Calu3 (cell line): ENCODE results near the gene PTPN1. TPM values are rescaled to one million over a fixed set of nuclear protein-coding genes. Genes with fewer than 3 reads are reported as not detected.

Experiments
- BruUV-seq: library from RNA; stranded (reverse); fragments of 400-500 nt; replicated peaks from 2 replicates; lab custom pipeline; 2021; lab: Mats Ljungman, UMichigan
- CTCF ChIA-PET: fragments of 300-600 bp; sonication (Branson Sonifier 250); formaldehyde crosslinking; loops from one replicate; lab custom pipeline; 2022; ENCODE audit warnings: antibody characterized with exemption; lab: Charles Lee
- DNase-seq: peaks from one replicate; pipeline ENCODE4 v3.0.0; 2022
- H3K27ac Mint-ChIP-seq: one replicate; pipeline ENCODE4 v1.8.0; 2022; ENCODE audit warnings: mixed read lengths; ENCODE audit not compliant: unreplicated experiment
- H3K27me3 Mint-ChIP-seq: one replicate; pipeline ENCODE4 v1.8.0; 2022; ENCODE audit warnings: mixed read lengths; ENCODE audit not compliant: unreplicated experiment
- H3K36me3 Mint-ChIP-seq: one replicate; pipeline ENCODE4 v1.8.0; 2022; ENCODE audit warnings: mild to moderate bottlenecking, moderate library complexity, mixed read lengths; ENCODE audit not compliant: insufficient read depth, unreplicated experiment
- H3K4me1 Mint-ChIP-seq: one replicate; pipeline ENCODE4 v1.8.0; 2022; ENCODE audit warnings: mild to moderate bottlenecking, low read depth, mixed read lengths; ENCODE audit not compliant: unreplicated experiment
- H3K4me3 Mint-ChIP-seq: one replicate; pipeline ENCODE4 v1.8.0; 2022; ENCODE audit warnings: mild to moderate bottlenecking, low read depth, moderate library complexity, mixed read lengths; ENCODE audit not compliant: unreplicated experiment
- H3K9me3 Mint-ChIP-seq: one replicate; pipeline ENCODE4 v1.8.0; 2022; ENCODE audit warnings: low read depth, mixed read lengths; ENCODE audit not compliant: unreplicated experiment
- intact Hi-C: fragments of 100-400 bp; cut with micrococcal nuclease; formaldehyde crosslinking; loops from one replicate; pipeline ENCODE4 v1.10.0; 2022; ENCODE audit not compliant: unreplicated experiment
- total RNA-seq: library from RNA; stranded (reverse); gene quantifications from 2 replicates; pipeline ENCODE4 v1.2.3, GENCODE V29; 2022
- TF ChIP-seq, protein P1 (sequence below): fragments of 200-600 bp; IDR thresholded peaks from one replicate; pipeline ENCODE4 v1.8.0; 2022; ENCODE audit warnings: antibody characterized with exemption; ENCODE audit not compliant: unreplicated experiment

PTPN1 gene
- total RNA-seq, 1 experiment from 2014 or later: 58.5 TPM

DNA sequence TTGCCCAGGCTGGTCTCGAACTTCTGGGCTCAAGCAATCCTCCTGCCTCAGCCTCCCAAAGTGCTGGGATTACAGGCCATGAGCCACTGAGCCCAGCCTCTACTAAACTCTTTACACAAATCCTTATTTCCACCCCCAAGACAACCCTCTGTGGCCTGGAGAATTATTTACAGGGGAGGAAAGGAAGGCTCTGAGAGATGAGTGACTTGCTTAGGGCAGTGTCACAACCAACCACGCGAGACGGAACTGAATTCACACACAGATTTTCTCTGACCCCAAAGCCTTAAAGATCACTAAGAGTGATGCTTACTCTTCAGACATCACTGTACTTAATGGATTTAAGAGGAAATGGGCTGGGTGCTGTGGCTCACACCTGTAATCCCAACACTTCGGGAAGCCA, 95.0 kb downstream of the PTPN1 start:
- CTCF ChIA-PET: interaction anchor here (0.7 kb wide), 1 partner anchor 47 kb away, joined by 4 read pairs; no protein-coding TSS in a partner anchor
- no peak for DNase-seq
- no TSS peak for BruUV-seq
- intact Hi-C loops: no loop called here
- H3K36me3 Mint-ChIP-seq: no peaks in the 10 kb centered on the region
- no peak overlapping the region for H3K4me3 Mint-ChIP-seq
- H3K27me3 Mint-ChIP-seq: no peaks in the 10 kb centered on the region
- H3K27ac Mint-ChIP-seq: no peak overlapping the region
- H3K4me1 Mint-ChIP-seq: no peaks in the 10 kb centered on the region
- TF ChIP-seq, protein P1, sequence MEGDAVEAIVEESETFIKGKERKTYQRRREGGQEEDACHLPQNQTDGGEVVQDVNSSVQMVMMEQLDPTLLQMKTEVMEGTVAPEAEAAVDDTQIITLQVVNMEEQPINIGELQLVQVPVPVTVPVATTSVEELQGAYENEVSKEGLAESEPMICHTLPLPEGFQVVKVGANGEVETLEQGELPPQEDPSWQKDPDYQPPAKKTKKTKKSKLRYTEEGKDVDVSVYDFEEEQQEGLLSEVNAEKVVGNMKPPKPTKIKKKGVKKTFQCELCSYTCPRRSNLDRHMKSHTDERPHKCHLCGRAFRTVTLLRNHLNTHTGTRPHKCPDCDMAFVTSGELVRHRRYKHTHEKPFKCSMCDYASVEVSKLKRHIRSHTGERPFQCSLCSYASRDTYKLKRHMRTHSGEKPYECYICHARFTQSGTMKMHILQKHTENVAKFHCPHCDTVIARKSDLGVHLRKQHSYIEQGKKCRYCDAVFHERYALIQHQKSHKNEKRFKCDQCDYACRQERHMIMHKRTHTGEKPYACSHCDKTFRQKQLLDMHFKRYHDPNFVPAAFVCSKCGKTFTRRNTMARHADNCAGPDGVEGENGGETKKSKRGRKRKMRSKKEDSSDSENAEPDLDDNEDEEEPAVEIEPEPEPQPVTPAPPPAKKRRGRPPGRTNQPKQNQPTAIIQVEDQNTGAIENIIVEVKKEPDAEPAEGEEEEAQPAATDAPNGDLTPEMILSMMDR: no peak
- no peaks in the 10 kb centered on the region for H3K9me3 Mint-ChIP-seq

DNA sequence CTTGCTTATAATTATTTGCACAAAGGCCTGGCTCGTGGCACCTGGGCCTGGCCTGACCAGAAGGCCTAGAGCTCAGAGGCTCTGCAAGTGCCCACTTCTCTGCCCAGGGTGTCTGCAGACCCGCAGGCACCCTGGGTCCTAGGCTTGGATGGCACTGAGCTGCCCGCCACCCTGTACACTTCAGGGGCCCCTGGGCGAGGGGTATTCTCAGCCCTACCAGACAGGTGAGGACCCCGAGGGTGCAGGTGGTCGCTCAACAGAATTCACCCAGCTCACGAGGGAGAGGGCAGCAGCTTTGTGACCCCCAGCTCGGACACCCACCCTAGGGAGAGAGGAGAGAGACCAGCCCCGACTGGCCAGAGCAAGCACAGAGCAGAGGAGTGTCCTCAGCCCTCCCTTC, 97.3 kb downstream of the PTPN1 start:
- Mint-ChIP-seq H3K4me1 (no peaks in the 10 kb centered on the region), H3K27ac (no peak overlapping the region)
- CTCF ChIA-PET: interaction anchor here (0.6 kb wide), 1 partner anchor 169 kb away, joined by 3 read pairs; no protein-coding TSS in a partner anchor

GRCh38 chr20:50607850-50608749, 97.9 kb downstream of the PTPN1 start:
- no TSS peak for BruUV-seq
- Mint-ChIP-seq H3K36me3 (peaks cover 5% of the 10 kb centered on the region), H3K27ac (no peak overlapping the region), H3K27me3 (no peaks in the 10 kb centered on the region), H3K4me1 (no peaks in the 10 kb centered on the region), H3K4me3 (no peak overlapping the region), H3K9me3 (no peaks in the 10 kb centered on the region)
- TF ChIP-seq, protein P1: no peak
- CTCF ChIA-PET: interaction anchor here (0.6 kb wide), 1 partner anchor 168 kb away, joined by 3 read pairs; no protein-coding TSS in a partner anchor
- no peak for DNase-seq
- intact Hi-C loops: no loop called here

More for the DNA sequence above, 97.3 kb downstream of the PTPN1 start:
- no TSS peak for BruUV-seq
- H3K4me3 Mint-ChIP-seq: no peak overlapping the region
- intact Hi-C loops: no loop called here
- DNase-seq: no peak
- H3K9me3 Mint-ChIP-seq: no peaks in the 10 kb centered on the region
- H3K27me3 Mint-ChIP-seq: no peaks in the 10 kb centered on the region
- TF ChIP-seq, protein P1: no peak
- peaks cover 5% of the 10 kb centered on the region for H3K36me3 Mint-ChIP-seq

- Mint-ChIP-seq H3K36me3 (peaks cover 5% of the 10 kb centered on the region), H3K27me3 (no peaks in the 10 kb centered on the region), H3K4me3 (no peak overlapping the region), H3K4me1 (no peaks in the 10 kb centered on the region), H3K9me3 (no peaks in the 10 kb centered on the region), H3K27ac (no peak overlapping the region)
- BruUV-seq: no TSS peak
- CTCF ChIA-PET: no interaction called here
- TF ChIP-seq, protein P1: no peak
- DNase-seq: no peak
- intact Hi-C loops: no loop called here
Measured at GRCh38 chr20:50608750-50609104, 98.5 kb downstream of the PTPN1 start.
